ENCODE results near the gene ADD2. TPM values are rescaled to one million over a fixed set of nuclear protein-coding genes. Genes with fewer than 3 reads are reported as not detected.
"Not testable (repeated sequence)": the region's sequence is repeated elsewhere in the genome, so short reads cannot be mapped to it uniquely, and the experiment has no call there.

Gene ADD2, protein sequence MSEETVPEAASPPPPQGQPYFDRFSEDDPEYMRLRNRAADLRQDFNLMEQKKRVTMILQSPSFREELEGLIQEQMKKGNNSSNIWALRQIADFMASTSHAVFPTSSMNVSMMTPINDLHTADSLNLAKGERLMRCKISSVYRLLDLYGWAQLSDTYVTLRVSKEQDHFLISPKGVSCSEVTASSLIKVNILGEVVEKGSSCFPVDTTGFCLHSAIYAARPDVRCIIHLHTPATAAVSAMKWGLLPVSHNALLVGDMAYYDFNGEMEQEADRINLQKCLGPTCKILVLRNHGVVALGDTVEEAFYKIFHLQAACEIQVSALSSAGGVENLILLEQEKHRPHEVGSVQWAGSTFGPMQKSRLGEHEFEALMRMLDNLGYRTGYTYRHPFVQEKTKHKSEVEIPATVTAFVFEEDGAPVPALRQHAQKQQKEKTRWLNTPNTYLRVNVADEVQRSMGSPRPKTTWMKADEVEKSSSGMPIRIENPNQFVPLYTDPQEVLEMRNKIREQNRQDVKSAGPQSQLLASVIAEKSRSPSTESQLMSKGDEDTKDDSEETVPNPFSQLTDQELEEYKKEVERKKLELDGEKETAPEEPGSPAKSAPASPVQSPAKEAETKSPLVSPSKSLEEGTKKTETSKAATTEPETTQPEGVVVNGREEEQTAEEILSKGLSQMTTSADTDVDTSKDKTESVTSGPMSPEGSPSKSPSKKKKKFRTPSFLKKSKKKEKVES
- total RNA-seq (2014; rRNA removed; shearing (Covaris generic)): 0.71 and 0.73 TPM in 2 replicates

DNA sequence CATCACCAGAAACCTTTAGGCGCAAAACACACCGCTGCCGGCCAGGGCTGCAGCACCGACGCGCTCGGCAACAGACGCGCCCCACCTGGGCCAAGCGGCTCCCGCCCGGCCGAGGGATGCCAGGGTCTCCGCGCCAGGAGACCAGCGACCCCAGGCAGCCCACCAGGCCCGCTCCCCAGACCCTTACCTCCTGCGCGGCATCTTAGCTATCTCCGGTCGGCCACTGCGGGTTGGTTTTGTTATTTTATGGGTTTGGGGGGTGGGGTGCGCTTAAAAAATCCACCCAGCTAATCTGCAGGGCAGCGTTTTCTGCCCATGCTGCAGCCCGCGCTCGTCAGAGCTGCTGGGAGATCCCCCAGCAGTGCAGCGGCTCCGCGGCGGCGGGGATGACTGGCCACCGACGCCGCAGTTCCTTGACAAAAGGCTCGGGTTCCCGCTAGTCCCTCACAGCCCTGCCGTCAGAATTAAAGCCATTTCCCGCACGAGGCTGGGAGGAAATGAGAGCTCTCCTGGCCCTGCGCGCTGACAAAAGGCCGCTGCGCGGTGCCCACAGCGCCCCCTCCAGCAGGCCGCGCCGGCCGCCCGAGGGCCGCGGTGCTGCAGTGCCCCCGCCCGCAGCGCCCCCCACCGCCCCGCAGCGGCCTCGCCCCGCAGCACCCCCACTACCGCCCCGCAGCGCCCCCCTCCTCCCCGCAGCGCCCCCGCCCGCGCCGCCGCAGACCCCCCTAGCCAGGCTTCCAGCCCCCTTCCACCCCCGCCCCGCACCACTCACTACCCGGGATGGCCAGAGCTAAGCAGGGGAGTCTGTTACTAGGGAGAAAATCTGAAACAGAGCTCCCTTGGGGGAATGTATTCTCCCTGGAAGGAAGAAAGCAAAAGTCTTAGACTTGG is at the start of gene ADD2:
TSS of gene ADD2 (minus strand) at position 502 of the 891 bp plus-strand sequence. CDS start 61,792 bp downstream, outside the sequence.
- no peak for DNase-seq (ENCODE audit: low spot score)

GRCh38 chr2:70817284-70817954 is 49.4 kb upstream of the ADD2 start:
- DNase-seq (ENCODE audit: low spot score): no peak

DNA sequence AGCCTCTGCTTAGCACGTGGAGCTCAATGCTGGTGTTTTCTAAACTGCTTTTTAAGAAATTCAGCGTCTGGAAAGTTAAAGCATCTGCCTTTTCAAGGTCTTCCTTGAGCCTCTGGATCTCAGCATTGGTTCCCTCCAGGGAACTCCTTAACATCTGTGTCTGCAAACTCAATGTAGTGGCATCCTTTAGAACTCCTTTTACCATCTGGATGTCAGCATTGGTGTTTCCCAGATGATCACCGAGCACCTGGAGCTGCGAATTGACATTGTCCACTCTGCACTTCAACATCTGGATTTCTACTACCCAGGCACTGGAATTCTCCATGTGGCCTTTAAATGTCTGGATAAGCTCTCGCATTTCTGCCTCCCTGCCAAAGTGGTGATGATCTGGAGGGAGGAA is 48.7 kb upstream of the ADD2 start:
- no peak for DNase-seq (ENCODE audit: low spot score)

DNA sequence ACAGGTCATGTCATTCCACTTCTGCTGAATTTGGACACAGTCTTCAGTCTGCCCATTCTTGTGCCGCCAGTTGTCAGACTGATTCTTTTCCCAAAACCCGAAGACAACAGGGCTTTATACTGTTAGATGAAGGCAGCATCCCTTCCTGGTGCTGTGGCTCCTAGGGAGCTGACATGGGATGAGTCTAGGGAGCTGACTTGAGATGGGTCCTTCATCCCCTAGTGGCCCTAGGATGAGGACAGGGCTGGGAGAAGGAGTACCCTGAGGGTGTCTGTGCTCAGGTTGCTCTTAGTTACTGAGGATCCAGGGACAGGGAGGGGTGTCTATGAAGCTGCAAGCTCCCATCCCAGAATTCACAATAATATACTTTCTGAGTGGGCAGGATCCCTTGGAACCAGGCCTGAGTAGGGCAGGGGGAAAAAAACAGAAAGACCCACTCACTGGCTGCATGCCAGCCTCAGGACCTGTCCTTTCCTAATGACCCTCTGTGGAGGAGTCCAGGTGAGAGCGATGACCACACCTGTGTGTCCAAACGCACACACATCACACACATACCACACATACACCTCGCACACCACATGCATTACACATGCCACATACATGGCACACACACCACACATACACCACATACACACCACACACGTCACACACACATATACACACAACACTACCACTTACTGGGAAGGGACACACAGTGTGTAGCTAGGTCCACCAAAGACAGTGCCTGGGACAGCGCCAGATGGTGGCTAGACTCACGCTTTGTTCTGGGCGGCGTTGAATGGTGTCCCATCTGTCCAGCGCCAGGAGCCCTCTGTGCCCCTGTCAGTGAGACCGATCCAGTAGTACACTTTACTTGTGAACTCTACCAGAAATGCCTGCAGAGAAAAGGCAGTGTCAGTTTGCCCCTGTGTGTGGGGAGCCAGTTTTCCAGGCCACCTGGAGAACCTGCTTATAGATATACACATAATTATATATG is 41.3 kb upstream of the ADD2 start:
- DNase-seq (ENCODE audit: low spot score): no peak

DNA sequence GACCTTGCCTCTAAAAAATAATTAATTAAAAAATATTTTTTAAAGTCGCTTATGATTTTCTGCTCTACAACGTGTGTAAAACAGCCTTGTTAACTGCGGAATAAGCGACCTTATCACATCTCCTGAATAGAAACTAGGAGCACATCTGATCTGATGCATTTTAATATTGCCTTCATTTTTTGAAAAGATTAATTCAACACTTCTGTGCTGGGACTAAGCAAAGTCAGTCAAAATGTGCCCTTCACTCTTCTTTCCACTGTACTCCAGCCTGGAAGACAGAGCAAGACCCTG is 39.8 kb upstream of the ADD2 start:
- no peak for DNase-seq (ENCODE audit: low spot score)

- DNase-seq (ENCODE audit: low spot score): no peak
Measured at GRCh38 chr2:70807102-70807827, 39.3 kb upstream of the ADD2 start.

GRCh38 chr2:70806620-70807019 is 38.6 kb upstream of the ADD2 start:
- no peak for DNase-seq (ENCODE audit: low spot score)

DNA sequence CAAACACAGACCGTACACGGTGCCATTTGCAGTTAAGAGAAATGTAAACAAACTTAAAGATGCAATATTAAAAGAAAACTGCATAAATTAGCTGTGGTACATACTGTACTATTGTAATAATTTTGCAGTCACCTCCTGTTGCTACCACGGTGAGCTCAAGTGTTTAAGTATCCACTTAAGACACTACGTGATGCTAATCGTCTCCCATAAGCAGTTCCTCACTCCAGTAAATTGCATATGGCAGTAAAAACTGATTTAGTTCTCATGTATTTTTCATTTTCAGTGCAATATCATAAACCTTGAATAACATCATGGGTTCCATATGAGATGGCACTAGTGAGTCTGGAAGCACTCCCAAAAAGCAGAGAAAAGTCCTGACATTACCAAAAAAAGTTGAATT is 38.0 kb upstream of the ADD2 start:
- DNase-seq (ENCODE audit: low spot score): no peak

DNA sequence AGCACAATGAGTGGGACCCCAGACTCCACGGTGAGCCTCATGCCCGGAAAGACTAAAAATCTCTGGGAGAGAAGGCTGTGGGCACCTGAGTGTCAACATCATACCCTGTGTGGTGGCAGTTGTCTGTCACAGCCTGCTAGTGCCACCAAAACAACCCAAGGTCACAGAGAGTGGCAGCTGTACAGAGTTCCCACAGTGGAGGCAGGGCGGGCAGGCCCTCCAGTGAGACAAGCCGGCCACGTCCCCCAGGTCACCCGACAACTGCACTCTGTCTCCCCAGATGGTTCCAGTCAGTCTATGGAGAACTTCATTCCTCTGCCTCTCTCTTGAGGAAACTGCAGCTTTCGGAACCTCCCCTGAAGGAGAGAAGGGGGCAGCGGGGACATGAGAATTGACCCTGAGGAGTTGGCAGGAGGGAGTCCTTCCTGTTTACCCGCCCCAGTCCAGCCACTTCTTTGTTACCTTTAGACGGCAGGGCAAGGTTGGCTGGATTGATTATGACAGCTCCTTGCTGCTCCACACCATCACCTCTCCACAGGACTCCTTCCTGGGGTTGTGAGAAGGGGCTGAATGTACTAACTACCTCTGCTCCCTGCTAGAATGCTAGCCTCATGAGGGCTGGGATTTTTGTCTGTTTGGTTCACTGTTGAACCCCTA is 33.7 kb upstream of the ADD2 start:
- no peak for DNase-seq (ENCODE audit: low spot score)

GRCh38 chr2:70799706-70800105 is 31.7 kb upstream of the ADD2 start:
- no peak for DNase-seq (ENCODE audit: low spot score)

GRCh38 chr2:70797996-70798395 is 30.0 kb upstream of the ADD2 start:
- not testable (repeated sequence) for DNase-seq (ENCODE audit: low spot score)

- DNase-seq (ENCODE audit: low spot score): no peak
Measured at GRCh38 chr2:70797506-70797905, 29.5 kb upstream of the ADD2 start.

GRCh38 chr2:70796262-70796661 is 28.3 kb upstream of the ADD2 start:
- DNase-seq (ENCODE audit: low spot score): no peak

GRCh38 chr2:70795164-70795995 is 27.4 kb upstream of the ADD2 start:
- no peak for DNase-seq (ENCODE audit: low spot score)

DNA sequence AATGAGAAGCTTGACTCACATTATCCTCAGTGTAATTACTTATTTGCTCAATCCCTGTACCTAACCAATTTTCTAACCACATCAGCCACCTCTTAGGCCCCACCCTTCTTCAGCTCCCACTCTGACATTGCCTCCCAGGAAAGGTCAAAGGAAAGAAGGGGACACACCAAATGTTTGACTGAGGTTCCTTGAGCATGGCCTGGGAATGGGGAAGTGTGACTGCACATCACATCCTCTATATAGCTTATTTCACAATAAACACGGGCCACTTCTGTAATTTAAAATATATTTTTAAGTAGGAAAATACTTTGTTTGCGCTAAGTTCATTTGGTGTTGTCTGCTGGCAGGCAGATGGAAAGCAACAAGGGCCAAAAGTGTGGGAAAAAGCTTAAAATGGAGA is 25.4 kb upstream of the ADD2 start:
- no peak for DNase-seq (ENCODE audit: low spot score)

DNA sequence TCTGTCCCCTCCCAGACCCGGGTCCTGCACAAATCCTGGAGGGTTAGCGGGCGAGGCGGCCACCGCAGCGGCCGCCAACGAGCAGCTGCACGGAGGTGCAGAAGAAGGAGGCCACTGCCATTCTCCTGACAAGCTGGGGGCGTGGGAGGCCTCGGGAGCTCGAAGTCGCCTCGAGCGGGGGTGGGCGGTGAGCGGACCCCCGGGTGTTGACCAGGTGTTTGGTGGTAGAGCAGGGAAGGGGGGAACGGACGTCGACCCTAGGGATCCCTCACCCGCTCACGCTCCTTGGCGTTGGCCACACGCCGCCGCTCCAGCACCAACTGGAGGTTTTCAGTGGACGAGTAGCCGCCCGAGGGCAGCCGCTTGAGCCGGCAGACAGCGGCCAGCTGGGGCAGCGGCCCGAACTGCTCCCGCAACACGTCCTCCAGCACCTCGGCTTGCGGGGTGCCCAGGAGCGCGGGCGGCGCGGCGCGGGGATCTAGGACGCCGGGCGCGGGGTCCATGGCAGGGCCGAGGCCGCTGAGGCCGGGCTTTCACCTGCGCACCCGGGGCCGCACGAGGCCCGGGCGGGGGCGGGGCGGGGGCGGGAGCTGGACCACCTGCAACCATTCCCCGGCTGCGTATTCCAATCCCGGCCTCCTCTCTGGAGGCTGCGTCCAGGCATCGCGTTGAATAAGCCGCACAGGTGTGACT is 22.3 kb upstream of the ADD2 start, which contains the start of gene FIGLA:
TSS of gene FIGLA (minus strand) at position 508 of the 693 bp plus-strand sequence. CDS start at position 503, 5 bp downstream.
- DNase-seq (ENCODE audit: low spot score): no peak

Data from HT-29 (cell line).